ENCODE data around the gene CNTN1.
A peak's percentile ranks its signal among the peaks of the same experiment; 100 is the strongest.

Gene CNTN1

GRCh38 chr12:40663781-40664180, 28.5 kb upstream of the CNTN1 start:
- Histone ChIP-seq H3K9me3 (no peaks in the 10 kb centered on the region; the same call in 1 of the 2 replicates), H3K36me3 (no peaks in the 10 kb centered on the region), H3K4me3 (ENCODE audit: low read depth, low read length) (no peak overlapping the region), H3K27me3 (no peaks in the 10 kb centered on the region), H3K4me1 (no peaks in the 10 kb centered on the region)
- DNase-seq = no peak
- no peak for TF ChIP-seq CTCF (IDR thresholded peaks at IDR 0.05; ENCODE audit: low read depth, low read length)

GRCh38 chr12:40668099-40668529, 24.1 kb upstream of the CNTN1 start:
- Histone ChIP-seq H3K4me1 (no peaks in the 10 kb centered on the region), H3K36me3 (no peaks in the 10 kb centered on the region), H3K27me3 (no peaks in the 10 kb centered on the region), H3K9me3 (no peaks in the 10 kb centered on the region), H3K4me3 (ENCODE audit: low read depth, low read length) (no peak overlapping the region)
- peak; percentile 16; the same call in 1 of the 2 replicates for TF ChIP-seq CTCF (IDR thresholded peaks at IDR 0.05; ENCODE audit: low read depth, low read length)
- DNase-seq = no peak

GRCh38 chr12:40672741-40673271, 19.4 kb upstream of the CNTN1 start:
- Histone ChIP-seq H3K4me1 (no peaks in the 10 kb centered on the region), H3K4me3 (ENCODE audit: low read depth, low read length) (no peak overlapping the region), H3K36me3 (no peaks in the 10 kb centered on the region), H3K9me3 (no peaks in the 10 kb centered on the region), H3K27me3 (no peaks in the 10 kb centered on the region)
- DNase-seq = no peak
- no peak for TF ChIP-seq CTCF (IDR thresholded peaks at IDR 0.05; ENCODE audit: low read depth, low read length)

- no peak overlapping the region for H3K4me3 ChIP-seq (ENCODE audit: low read depth, low read length)
- no peaks in the 10 kb centered on the region for H3K36me3 ChIP-seq
- no peaks in the 10 kb centered on the region for H3K9me3 ChIP-seq
- H3K4me1 ChIP-seq = no peaks in the 10 kb centered on the region
- DNase-seq = no peak
- TF ChIP-seq CTCF (IDR thresholded peaks at IDR 0.05; ENCODE audit: low read depth, low read length) = no peak
- no peaks in the 10 kb centered on the region for H3K27me3 ChIP-seq
Observed at GRCh38 chr12:40681148-40681547, 11.1 kb upstream of the CNTN1 start.

GRCh38 chr12:40684986-40685385, 7.3 kb upstream of the CNTN1 start:
- H3K4me3 ChIP-seq (ENCODE audit: low read depth, low read length) = no peak overlapping the region
- DNase-seq = no peak
- no peak for TF ChIP-seq CTCF (IDR thresholded peaks at IDR 0.05; ENCODE audit: low read depth, low read length)
- no peaks in the 10 kb centered on the region for H3K9me3 ChIP-seq
- H3K27me3 ChIP-seq = no peaks in the 10 kb centered on the region
- no peaks in the 10 kb centered on the region for H3K36me3 ChIP-seq
- H3K4me1 ChIP-seq = no peaks in the 10 kb centered on the region

GRCh38 chr12:40688085-40688725, 4.0 kb upstream of the CNTN1 start:
- no peaks in the 10 kb centered on the region for H3K9me3 ChIP-seq
- H3K4me1 ChIP-seq = no peaks in the 10 kb centered on the region
- no peak overlapping the region for H3K4me3 ChIP-seq (ENCODE audit: low read depth, low read length)
- no peak for DNase-seq
- no peaks in the 10 kb centered on the region for H3K36me3 ChIP-seq
- peaks cover 6% of the 10 kb centered on the region; the same call in 1 of the 2 replicates for H3K27me3 ChIP-seq
- TF ChIP-seq CTCF (IDR thresholded peaks at IDR 0.05; ENCODE audit: low read depth, low read length) = no peak
